Suprapubic skin (tissue), 4 donors: Measurements from ENCODE around the gene CEACAM21.

Experiments
- CTCF ChIP-seq, 2 donors: fragments of 200-600 bp in 1 of 2; fragments of 450-650 bp in 1 of 2; sonication (generic) in 1 of 2; IDR thresholded peaks; one replicate each; pipeline ENCODE4 v1.5.1; 2016 to 2019; ENCODE audit warnings: antibody characterized with exemption in 2 of 2, mild to moderate bottlenecking in 1 of 2, moderate library complexity in 1 of 2
- EP300 ChIP-seq: sonication (generic); formaldehyde crosslinking; IDR thresholded peaks from one replicate; pipeline ENCODE4 v1.6.1; 2017; ENCODE audit warnings: antibody characterized with exemption
- POLR2A ChIP-seq, 2 donors: fragments of 450-650 bp; IDR thresholded peaks; one replicate each; pipeline ENCODE4 v1.6.1; 2017; ENCODE audit warnings: antibody characterized with exemption in 2 of 2, mild to moderate bottlenecking in 2 of 2, moderate library complexity in 2 of 2
- POLR2AphosphoS5 ChIP-seq, 3 donors: sonication (generic); formaldehyde crosslinking; IDR thresholded peaks; one replicate each; pipeline ENCODE4 v1.6.1; 2017; ENCODE audit warnings: antibody characterized with exemption in 3 of 3

GRCh38 chr19:41587838-41588210 is 11.9 kb downstream of the CEACAM21 start:
- TF ChIP-seq CTCF (IDR thresholded peaks at IDR 0.05) (no peak), EP300 (no peak), POLR2A (IDR thresholded peaks at IDR 0.05) (no peak), POLR2AphosphoS5 (IDR thresholded peaks at IDR 0.05) (no peak)
